ENCODE results near the gene RABEP2.
"Not testable (repeated sequence)": the region's sequence is repeated elsewhere in the genome, so short reads cannot be mapped to it uniquely, and the experiment has no call there.

DNA sequence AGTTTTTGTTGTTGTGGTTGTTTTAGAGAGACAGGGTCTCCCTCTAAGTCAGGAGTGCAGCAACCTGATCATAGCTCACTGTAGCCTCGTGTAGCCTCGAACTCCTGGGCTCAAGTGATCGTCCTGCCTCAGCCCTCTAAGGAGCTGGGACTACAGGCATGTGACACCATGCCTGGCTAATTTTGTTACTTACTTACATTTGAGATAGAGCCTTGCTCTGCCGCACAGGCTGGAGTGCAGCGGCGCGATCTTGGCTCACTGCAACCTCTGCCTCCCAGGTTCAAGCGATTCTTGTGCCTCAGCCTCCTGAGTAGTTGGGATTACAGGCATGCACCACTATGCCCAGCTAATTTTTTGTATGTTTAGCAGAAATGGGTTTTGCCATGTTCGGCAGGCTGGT, 57.4 kb downstream of the RABEP2 start:
- TF ChIP-seq L3MBTL2 (conservative IDR thresholded peaks at IDR 0.05); ZNF384 (IDR thresholded peaks at IDR 0.05); SP1 (IDR thresholded peaks at IDR 0.05); SUZ12 (IDR thresholded peaks at IDR 0.05); PKNOX1 (IDR thresholded peaks at IDR 0.05); BHLHE40 (IDR thresholded peaks at IDR 0.05; ENCODE audit: borderline replicate concordance): not testable (repeated sequence)
